HG03521 (cell line): ENCODE data around the gene NDRG2.

Experiments
- ATAC-seq: cut with Tn5 transposase; IDR thresholded peaks from one replicate; pipeline ENCODE4 v1.9.1; 2021; ENCODE audit warnings: mild to moderate bottlenecking, moderate library complexity; ENCODE audit not compliant: unreplicated experiment

Gene NDRG2

GRCh38 chr14:20978687-20979086, 46.2 kb downstream of the NDRG2 start:
- no peak for ATAC-seq

- ATAC-seq: no peak
These were observed 48.6 kb downstream of the NDRG2 start for GRCh38 chr14:20976291-20976690.

- ATAC-seq: no peak
These were observed 51.4 kb downstream of the NDRG2 start for GRCh38 chr14:20973501-20973900.

- ATAC-seq: peak; percentile 27
These were observed 53.2 kb downstream of the NDRG2 start for GRCh38 chr14:20971705-20972021.

GRCh38 chr14:20970983-20971704, 53.7 kb downstream of the NDRG2 start:
- peak; percentile 78 for ATAC-seq

- peak; percentile 6 for ATAC-seq
These were observed 54.2 kb downstream of the NDRG2 start for GRCh38 chr14:20970647-20970982.

- no peak for ATAC-seq
These were observed 55.5 kb downstream of the NDRG2 start for GRCh38 chr14:20969336-20969735.
